Left ventricle myocardium inferior (tissue), 1 donor: ENCODE data around the gene TENT4B. TPM values are rescaled to one million over a fixed set of nuclear protein-coding genes. Genes with fewer than 3 reads are reported as not detected.

Experiments
- DNase-seq: peaks from one replicate; pipeline ENCODE4 v3.0.0-alpha.2; 2020
- H3K27ac ChIP-seq: fragments of 200-600 bp; replicated peaks from 2 replicates; pipeline ENCODE4 v1.8.0; 2021
- H3K27me3 ChIP-seq: fragments of 200-600 bp; 2 replicates; pipeline ENCODE4 v1.8.0; 2021; ENCODE audit warnings: low read depth
- H3K36me3 ChIP-seq: fragments of 200-600 bp; 2 replicates; pipeline ENCODE4 v1.8.0; 2021
- H3K4me1 ChIP-seq: fragments of 200-600 bp; 2 replicates; pipeline ENCODE4 v1.8.0; 2021
- H3K4me3 ChIP-seq: fragments of 200-600 bp; 2 replicates; pipeline ENCODE4 v1.8.0; 2021; ENCODE audit warnings: mild to moderate bottlenecking, moderate library complexity
- H3K9me3 ChIP-seq: fragments of 200-600 bp; replicated peaks from 2 replicates; pipeline ENCODE4 v1.8.0; 2021
- CTCF ChIP-seq: fragments of 200-600 bp; IDR thresholded peaks from 2 replicates; pipeline ENCODE4 v1.8.0; 2021; ENCODE audit warnings: antibody characterized with exemption, mild to moderate bottlenecking, borderline replicate concordance
- intact Hi-C: fragments of 100-400 bp; cut with micrococcal nuclease; formaldehyde crosslinking; loops from one replicate; pipeline ENCODE4 v1.11.0; 2022
- total RNA-seq: library from RNA; stranded (reverse); fragmentation: NEBNext Ultra II Directional; extraction: Animal tissue kit (Norgen Biotek cat#: 25700); gene quantifications from one replicate; pipeline ENCODE4 v1.2.1, GENCODE V29; 2021
- donor health status: DM: no; HTN: yes; CAD: no; lungs with severe emphysema.

TENT4B gene
- total RNA-seq, 1 donor from 2014 or later = 7.5 TPM

GRCh38 chr16:50210266-50211038, 57.3 kb downstream of the TENT4B start:
- intact Hi-C loops = loop anchor here (10.0 kb wide), 1 partner anchor 454 kb away; no protein-coding TSS in a partner anchor

DNA sequence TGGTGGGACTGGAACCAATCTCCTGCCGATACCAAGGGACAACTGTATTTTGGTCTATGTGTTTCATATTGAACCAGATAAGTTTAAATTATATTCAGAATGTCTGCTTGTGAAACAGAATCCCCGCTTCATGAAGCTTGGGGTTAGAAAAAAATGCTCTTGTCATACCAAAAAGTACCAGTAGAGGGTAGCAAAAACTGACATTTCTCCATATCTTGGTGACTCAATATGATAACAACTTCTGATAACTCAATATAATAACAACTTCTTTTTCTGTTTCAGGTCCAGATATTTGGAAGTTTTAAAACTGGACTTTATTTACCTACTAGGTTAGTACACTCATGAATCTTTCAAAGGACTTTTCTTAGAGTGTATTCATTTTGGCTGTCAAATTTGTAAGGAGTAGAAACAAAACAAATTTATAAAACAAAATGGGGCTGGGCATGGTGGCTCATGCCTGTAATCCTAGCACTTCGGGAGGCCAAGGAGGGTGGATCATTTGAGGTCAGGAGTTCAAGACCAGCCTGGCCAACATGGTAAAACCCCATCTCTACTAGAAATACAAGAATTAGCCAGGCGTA, 60.9 kb downstream of the TENT4B start:
- H3K4me3 ChIP-seq = no peak overlapping the region
- no peaks in the 10 kb centered on the region for H3K27me3 ChIP-seq
- TF ChIP-seq CTCF = peak; percentile 85
- H3K27ac ChIP-seq = no peak overlapping the region
- intact Hi-C loops = loop anchor here (10.0 kb wide), 1 partner anchor 451 kb away; no protein-coding TSS in a partner anchor
- DNase-seq = no peak
- peaks cover 20% of the 10 kb centered on the region for H3K4me1 ChIP-seq
- H3K36me3 ChIP-seq = peaks cover 60% of the 10 kb centered on the region
- H3K9me3 ChIP-seq = no peaks in the 10 kb centered on the region

More at GRCh38 chr16:50210266-50211038, 57.3 kb downstream of the TENT4B start:
- H3K27ac ChIP-seq = no peak overlapping the region
- peak; percentile 80 for DNase-seq
- H3K4me1 ChIP-seq = peaks cover 49% of the 10 kb centered on the region
- no peaks in the 10 kb centered on the region for H3K9me3 ChIP-seq
- peak; percentile 79 for TF ChIP-seq CTCF
- peaks cover 26% of the 10 kb centered on the region for H3K36me3 ChIP-seq
- no peak overlapping the region for H3K4me3 ChIP-seq
- H3K27me3 ChIP-seq = no peaks in the 10 kb centered on the region

DNA sequence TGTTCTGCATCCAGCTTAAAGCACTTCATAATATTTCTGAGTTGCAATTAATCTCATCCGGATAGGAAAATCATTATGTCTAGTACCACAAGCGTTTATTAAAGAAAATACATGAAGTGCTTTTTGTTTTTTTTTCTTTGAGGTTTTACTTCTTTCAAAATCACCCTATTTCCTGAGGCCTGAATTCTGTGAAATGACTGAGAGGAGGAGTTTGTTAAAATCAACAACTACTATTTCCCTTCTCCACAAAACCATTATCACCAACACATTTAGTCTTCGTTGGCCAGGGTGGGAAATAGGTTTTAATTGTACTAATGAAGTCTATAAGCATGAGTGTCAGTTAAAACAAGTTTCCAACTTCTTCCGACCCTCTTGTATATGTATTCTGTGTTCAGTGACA, 62.6 kb downstream of the TENT4B start:
- no peak overlapping the region for H3K4me3 ChIP-seq
- H3K27ac ChIP-seq = no peak overlapping the region

GRCh38 chr16:50216231-50216630, 63.1 kb downstream of the TENT4B start:
- no peak for TF ChIP-seq CTCF
- Histone ChIP-seq H3K27ac (no peak overlapping the region), H3K27me3 (no peaks in the 10 kb centered on the region), H3K36me3 (peaks cover 71% of the 10 kb centered on the region), H3K9me3 (no peaks in the 10 kb centered on the region), H3K4me3 (no peak overlapping the region), H3K4me1 (no peaks in the 10 kb centered on the region)
- DNase-seq = no peak
- intact Hi-C loops = loop anchor here (10.0 kb wide), 1 partner anchor 449 kb away; no protein-coding TSS in a partner anchor

More for the DNA sequence above, 62.6 kb downstream of the TENT4B start:
- Histone ChIP-seq H3K27me3 (no peaks in the 10 kb centered on the region), H3K9me3 (no peaks in the 10 kb centered on the region), H3K36me3 (peaks cover 67% of the 10 kb centered on the region), H3K4me1 (peaks cover 4% of the 10 kb centered on the region)
- no peak for TF ChIP-seq CTCF
- intact Hi-C loops = loop anchor here (10.0 kb wide), 1 partner anchor 449 kb away; no protein-coding TSS in a partner anchor
- no peak for DNase-seq

GRCh38 chr16:50219402-50219975, 66.4 kb downstream of the TENT4B start:
- Histone ChIP-seq H3K4me1 (no peaks in the 10 kb centered on the region), H3K9me3 (no peaks in the 10 kb centered on the region), H3K4me3 (no peak overlapping the region), H3K27me3 (no peaks in the 10 kb centered on the region), H3K27ac (no peak overlapping the region), H3K36me3 (peaks cover 77% of the 10 kb centered on the region)
- intact Hi-C loops = loop anchor here (10.0 kb wide), 1 partner anchor 445 kb away; no protein-coding TSS in a partner anchor
- DNase-seq = no peak
- TF ChIP-seq CTCF = no peak
